Measurements from ENCODE around the gene RNGTT. TPM values are rescaled to one million over a fixed set of nuclear protein-coding genes. Genes with fewer than 3 reads are reported as not detected.
"Not testable (repeated sequence)": the region's sequence is repeated elsewhere in the genome, so short reads cannot be mapped to it uniquely, and the experiment has no call there.

Gene RNGTT
- total and polyA plus RNA-seq, 7 donors: 3.0 to 14.7 (median 10.0) TPM

DNA sequence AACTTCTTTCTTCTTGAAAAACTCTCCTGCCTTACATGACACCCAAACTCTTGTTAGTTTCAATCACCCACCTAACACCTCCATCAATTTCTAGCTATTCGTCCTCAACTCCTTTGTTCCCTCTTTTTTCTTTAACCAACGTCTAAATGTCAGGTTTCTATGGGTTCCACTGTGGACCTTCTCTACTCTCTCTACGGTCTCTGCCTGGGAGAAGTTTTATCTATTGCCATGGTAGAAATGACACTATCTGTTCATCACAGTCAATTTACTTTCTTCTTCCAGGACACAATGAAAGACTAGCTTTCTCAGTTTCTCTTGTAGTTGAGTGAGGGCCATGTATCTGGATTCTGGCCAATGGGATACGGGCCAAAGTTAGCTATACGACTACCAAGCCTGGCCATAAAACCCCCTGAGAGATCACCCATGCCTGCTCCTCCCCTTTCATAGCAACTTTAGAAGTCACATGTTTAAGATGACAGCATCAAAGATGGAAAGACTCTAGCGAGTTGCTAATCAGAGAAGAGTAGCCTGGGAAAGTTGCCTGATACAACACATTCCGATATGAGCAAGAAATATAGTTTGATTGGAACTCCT lies 17.9 kb downstream of the RNGTT start:
- H3K4me3 ChIP-seq: no peak overlapping the region
- TF ChIP-seq, protein P1, sequence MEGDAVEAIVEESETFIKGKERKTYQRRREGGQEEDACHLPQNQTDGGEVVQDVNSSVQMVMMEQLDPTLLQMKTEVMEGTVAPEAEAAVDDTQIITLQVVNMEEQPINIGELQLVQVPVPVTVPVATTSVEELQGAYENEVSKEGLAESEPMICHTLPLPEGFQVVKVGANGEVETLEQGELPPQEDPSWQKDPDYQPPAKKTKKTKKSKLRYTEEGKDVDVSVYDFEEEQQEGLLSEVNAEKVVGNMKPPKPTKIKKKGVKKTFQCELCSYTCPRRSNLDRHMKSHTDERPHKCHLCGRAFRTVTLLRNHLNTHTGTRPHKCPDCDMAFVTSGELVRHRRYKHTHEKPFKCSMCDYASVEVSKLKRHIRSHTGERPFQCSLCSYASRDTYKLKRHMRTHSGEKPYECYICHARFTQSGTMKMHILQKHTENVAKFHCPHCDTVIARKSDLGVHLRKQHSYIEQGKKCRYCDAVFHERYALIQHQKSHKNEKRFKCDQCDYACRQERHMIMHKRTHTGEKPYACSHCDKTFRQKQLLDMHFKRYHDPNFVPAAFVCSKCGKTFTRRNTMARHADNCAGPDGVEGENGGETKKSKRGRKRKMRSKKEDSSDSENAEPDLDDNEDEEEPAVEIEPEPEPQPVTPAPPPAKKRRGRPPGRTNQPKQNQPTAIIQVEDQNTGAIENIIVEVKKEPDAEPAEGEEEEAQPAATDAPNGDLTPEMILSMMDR (IDR thresholded peaks at IDR 0.05): no peak
- TF ChIP-seq EP300 (IDR thresholded peaks at IDR 0.05) (no peak), POLR2A (IDR thresholded peaks at IDR 0.05) (no peak), POLR2AphosphoS5 (IDR thresholded peaks at IDR 0.05) (no peak)
- DNase-seq: no peak
- no peak overlapping the region for H3K27ac ChIP-seq
- 86 to 87% methylated on average over 7 of the region's 7 CpGs for WGBS, 2 donors
- H3K36me3 ChIP-seq: no peaks in the 10 kb centered on the region
- H3K27me3 ChIP-seq: no peaks in the 10 kb centered on the region
- no peaks in the 10 kb centered on the region for H3K9me3 ChIP-seq
- intact Hi-C loops (cut with DNase I): no loop called here
- H3K4me1 ChIP-seq: no peaks in the 10 kb centered on the region

- intact Hi-C loops (cut with DNase I): no loop called here
- DNase-seq: no peak
- no peak overlapping the region for H3K27ac ChIP-seq
- H3K27me3 ChIP-seq: no peaks in the 10 kb centered on the region
- H3K36me3 ChIP-seq: peaks cover 0 to 24% (median 2%) of the 10 kb centered on the region in 4 donors
- H3K4me1 ChIP-seq: no peaks in the 10 kb centered on the region
- no peaks in the 10 kb centered on the region for H3K9me3 ChIP-seq
- WGBS, 2 donors: 96 to 98% methylated on average over 2 of the region's 2 CpGs
- no peak overlapping the region for H3K4me3 ChIP-seq
- TF ChIP-seq POLR2AphosphoS5 (IDR thresholded peaks at IDR 0.05) (no peak), POLR2A (IDR thresholded peaks at IDR 0.05) (no peak)
- TF ChIP-seq, protein P1 (IDR thresholded peaks at IDR 0.05): no peak
These were observed 29.9 kb downstream of the RNGTT start for GRCh38 chr6:88933521-88933920.

- H3K27ac ChIP-seq; H3K27me3 ChIP-seq; DNase-seq; H3K4me3 ChIP-seq; intact Hi-C loops (cut with DNase I); H3K9me3 ChIP-seq; H3K4me1 ChIP-seq: not testable (repeated sequence)
- 93 to 97% methylated on average over 5 of the region's 5 CpGs for WGBS, 2 donors
- H3K36me3 ChIP-seq: peaks cover 0 to 25% (median 2%) of the 10 kb centered on the region in 4 donors
These were observed 31.4 kb downstream of the RNGTT start for GRCh38 chr6:88932019-88932418.

GRCh38 chr6:88922775-88923548 lies 40.5 kb downstream of the RNGTT start:
- 95 to 98% methylated on average over 4 of the region's 4 CpGs for WGBS, 2 donors
- Histone ChIP-seq H3K4me3 (no peak overlapping the region), H3K27me3 (no peaks in the 10 kb centered on the region), H3K4me1 (no peaks in the 10 kb centered on the region), H3K36me3 (peaks cover 0 to 19% (median 1%) of the 10 kb centered on the region in 4 donors), H3K9me3 (no peaks in the 10 kb centered on the region), H3K27ac (no peak overlapping the region)
- intact Hi-C loops (cut with DNase I): no loop called here
- no peak for DNase-seq
- no peak for TF ChIP-seq EP300 (IDR thresholded peaks at IDR 0.05)
- TF ChIP-seq, protein P1 (IDR thresholded peaks at IDR 0.05): no peak
- TF ChIP-seq POLR2AphosphoS5 (IDR thresholded peaks at IDR 0.05): no peak

- no peak overlapping the region for H3K4me3 ChIP-seq
- H3K27ac ChIP-seq: no peak overlapping the region
- no peak for DNase-seq
- H3K27me3 ChIP-seq: no peaks in the 10 kb centered on the region
- no peaks in the 10 kb centered on the region for H3K9me3 ChIP-seq
- TF ChIP-seq POLR2AphosphoS5 (IDR thresholded peaks at IDR 0.05): no peak
- no peak for TF ChIP-seq EP300 (IDR thresholded peaks at IDR 0.05)
- no peak for TF ChIP-seq POLR2A (IDR thresholded peaks at IDR 0.05)
- TF ChIP-seq, protein P1 (IDR thresholded peaks at IDR 0.05): no peak
- H3K4me1 ChIP-seq: no peaks in the 10 kb centered on the region
- intact Hi-C loops (cut with DNase I): no loop called here
- peaks cover 0 to 18% (median 1%) of the 10 kb centered on the region in 4 donors for H3K36me3 ChIP-seq
- 90 to 92% methylated on average over 1 of the region's 1 CpG for WGBS, 2 donors
These were observed 41.7 kb downstream of the RNGTT start for GRCh38 chr6:88921734-88922133.
